ENCODE measurements around the gene FOSL2.
A peak's percentile ranks its signal among the peaks of the same experiment; 100 is the strongest.

FOSL2 gene

DNA sequence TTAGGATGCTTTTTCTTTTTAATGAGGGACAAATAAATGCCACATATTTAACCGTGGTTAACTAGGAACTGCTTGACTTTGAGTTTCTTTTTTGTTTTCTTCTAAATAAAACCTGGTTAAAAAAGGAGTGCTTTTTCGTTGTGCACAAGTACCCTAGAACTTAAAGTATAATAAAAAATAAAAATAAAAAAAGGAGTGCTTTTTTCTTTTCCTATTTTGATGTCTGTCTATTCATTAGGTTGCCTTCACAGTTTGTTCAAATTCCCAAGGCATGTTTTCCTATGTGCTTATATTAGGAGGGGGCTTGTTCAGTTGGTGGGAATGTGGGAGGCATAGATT lies 4.4 kb downstream of the FOSL2 start:
- no peak for DNase-seq

DNA sequence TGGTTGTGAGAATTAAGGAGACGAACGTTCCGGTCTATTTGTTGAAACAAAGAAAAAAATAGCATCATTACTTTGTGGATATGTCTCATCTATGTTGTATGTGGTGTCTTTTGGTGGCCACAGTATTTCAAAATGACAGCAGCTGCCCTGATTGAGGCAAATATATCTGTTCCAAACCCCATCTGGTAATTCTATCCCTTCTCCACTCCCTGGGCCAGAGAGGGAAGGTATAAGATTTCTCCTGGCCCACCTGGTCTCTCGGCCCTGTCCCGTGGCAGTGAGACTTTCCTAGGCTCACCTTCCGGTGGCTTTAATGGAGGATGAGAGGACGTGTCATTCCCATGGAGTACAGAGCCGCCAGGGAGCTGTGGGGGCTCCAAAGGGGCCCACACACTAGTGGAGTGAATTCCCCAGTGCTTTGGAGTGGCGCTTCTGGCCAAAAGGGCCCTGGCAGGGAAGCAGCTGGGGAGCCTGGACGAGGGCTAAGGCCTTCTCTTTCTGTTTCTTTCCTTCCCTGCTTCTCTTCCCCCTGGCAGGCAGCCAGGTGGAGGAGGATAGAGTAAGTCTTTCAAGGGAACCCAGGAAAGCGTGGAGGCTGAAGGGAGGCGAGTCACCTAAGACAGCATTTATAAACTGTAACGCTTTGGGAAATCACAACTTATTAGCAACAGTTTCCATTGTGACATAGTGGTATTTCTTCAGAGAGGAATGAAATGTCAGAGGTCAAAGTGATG lies 5.6 kb downstream of the FOSL2 start:
- no peak for DNase-seq

DNA sequence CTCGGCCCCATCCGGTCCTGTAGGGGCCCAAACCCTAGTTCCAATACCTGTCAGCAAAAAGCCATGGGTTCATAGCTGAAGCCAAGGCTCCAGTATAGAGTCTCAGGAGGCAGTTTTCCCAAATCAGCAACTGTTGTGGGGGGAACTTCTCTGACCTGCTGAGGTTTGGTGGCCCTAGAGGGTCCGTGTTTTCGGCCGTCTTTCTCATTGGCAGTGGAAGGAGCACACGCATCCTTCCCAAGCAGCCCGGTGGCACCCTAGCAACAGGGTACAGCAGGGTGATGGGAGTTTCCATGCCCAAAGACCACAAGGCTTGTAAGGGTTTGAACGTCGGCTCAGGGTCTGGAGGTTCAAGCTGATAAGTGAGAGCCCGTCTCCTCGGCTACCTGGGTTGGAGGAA lies 6.6 kb downstream of the FOSL2 start:
- no peak for DNase-seq

DNA sequence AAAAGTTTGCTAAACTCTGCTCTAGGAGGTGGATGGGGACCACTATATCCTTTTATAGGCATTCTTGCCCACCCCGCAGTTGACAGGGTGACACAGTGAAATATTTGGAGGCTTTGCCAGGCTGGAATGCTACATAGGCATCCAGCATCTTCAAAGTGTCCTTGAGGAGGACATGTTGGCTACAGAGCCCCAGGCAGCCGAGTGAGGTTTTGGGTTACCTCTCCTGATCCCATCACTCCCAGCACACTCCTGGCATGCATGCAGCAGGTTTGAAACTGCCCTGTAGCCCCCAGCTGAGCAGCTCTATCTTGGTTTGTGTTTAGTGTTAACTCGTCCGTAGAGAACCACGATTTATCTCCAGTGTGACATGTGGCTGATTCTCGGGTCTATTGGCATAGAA lies 7.3 kb downstream of the FOSL2 start:
- no peak for DNase-seq

DNA sequence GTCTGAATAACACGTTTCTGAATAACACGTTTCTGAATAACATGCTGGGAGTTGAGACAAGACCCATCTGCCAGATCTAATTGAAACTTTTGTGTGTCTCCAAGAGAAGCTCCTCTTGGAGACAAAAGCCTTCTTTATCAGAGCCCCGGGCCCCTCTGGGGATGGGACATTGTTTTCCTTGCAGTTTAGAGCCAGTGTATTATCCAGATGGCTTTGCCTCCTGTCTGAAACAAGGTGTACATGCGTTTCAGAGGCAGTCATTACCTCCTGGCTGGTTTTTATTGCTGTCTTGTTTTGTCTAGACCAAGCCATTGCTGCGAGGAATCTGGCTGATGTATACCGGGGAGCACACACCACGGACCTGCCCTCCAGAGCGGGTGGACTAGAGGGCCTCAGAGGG lies 7.8 kb downstream of the FOSL2 start:
- DNase-seq, result no peak

DNA sequence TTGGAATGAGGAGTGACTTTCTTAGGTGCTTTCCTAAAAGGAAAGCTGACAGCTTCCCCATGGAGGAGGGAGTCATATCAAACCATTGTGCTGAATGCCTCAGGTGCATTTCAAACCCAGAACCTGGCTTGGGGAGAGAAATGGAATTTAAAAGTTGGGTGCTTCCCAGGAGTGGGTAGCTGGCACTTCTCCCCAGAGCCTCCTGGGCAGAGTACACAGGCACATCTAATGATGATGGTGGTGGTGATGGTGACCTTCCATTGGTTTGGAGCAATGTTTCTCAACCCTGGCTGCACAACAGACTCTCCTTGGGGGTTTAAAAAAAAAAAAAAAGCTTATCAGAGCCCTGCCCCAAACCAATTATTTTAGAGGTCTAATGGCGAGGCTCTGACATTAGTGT lies 8.3 kb downstream of the FOSL2 start:
- no peak for DNase-seq

DNA sequence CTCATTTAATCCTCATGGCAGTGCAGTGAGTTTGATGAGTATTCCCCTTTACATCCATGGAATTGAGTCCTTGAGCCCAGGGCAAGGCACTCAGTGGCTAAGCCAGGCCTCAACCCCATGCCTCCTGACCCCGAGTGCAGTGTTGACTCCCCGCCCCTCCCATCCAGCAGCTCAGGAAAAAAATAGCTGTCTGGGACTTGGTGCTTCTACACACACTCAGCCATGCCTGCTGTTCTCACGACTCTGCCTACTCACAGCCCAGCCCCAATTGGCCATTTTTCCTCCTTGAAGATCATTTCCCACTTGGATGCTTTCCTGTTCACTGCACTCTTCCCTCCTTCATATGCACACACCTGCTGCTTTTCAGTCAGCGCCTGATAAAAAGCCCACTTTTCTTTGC lies 8.8 kb downstream of the FOSL2 start:
- no peak for DNase-seq

DNA sequence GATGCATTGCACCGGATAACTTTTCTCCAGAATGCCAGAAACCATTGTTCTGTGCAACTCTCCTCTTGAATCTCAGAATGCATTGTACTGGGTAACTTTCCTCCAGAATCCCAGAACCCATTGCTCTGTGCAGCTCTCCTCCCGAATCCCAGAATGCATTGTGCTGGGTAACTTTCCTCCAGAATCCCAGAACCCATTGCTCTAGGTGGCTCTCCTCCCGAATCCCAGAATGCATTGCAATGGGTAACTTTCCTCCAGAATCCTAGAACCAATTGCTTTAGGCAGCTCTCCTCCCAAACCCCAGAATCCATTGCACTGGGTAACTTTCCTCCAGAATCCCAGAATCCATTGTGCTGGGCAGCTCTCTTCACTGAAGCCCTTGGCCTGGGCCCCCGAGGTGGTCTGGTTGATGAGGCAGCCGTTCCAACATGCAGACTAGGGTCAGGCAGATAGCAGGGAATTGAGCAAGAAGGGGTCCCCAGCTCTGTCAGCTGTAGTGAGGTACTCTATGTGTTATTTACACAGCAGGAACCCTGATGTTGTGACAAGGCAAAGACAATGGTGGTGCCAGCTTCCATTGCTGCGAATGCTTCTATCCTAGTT lies 9.4 kb downstream of the FOSL2 start:
- no peak for DNase-seq

DNA sequence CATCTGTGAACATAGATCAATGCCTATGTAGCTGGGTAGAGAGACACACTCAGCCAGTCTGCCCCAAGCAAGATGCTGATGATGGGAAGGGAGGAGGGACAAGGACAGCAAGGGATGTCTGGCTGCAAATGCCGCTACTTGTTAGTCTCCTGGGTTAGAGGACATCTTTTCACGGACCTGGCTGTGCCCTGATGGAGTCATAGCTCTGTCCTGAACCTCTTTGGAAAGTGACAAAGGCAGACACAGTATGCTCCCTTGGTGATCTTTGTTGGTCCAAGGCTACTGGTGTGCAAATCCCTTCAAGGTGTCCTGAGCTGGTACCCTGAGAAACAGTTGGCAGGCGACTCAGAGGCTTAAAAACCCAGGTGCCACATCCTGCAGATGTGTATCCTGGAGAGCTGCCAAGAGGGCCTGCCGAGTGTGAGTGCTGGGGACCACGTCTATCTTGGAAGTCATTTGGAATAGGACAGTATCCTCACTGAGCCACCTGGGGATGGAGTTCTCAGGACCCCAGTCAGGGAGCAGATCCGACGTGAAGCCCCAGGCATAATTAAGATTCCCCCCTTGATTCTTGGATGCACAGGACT lies 10.8 kb downstream of the FOSL2 start:
- peak; percentile 79 for DNase-seq

DNA sequence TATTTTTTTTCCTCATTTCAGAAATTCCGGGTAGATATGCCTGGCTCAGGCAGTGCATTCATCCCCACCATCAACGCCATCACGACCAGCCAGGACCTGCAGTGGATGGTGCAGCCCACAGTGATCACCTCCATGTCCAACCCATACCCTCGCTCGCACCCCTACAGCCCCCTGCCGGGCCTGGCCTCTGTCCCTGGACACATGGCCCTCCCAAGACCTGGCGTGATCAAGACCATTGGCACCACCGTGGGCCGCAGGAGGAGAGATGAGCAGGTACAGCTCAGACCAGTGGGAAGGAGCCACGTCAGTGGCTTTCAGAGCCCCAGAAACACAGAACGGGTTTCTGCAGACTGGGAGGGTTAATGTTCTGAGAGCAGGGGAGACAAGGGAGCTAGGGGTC lies 11.4 kb downstream of the FOSL2 start:
- DNase-seq, result no peak

DNA sequence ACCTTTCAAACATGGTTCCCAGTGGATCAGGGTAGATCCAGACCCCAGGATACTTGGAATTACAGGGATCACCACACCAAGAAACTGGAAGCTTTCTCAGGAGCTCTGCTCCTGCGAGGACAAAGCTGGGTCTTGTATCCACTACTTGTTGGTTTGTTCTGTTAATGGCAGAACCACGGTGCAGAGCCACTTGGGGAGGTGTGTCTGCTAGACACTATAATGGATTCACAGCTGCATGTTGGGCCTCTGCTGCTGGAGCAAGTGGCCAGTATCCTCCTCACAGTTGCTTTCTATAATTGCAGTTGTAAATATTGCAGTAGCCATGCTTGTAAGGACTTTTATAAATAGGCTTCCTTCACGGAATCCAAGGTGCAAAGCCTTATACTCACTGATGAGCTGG lies 12.9 kb downstream of the FOSL2 start:
- DNase-seq, result no peak

DNA sequence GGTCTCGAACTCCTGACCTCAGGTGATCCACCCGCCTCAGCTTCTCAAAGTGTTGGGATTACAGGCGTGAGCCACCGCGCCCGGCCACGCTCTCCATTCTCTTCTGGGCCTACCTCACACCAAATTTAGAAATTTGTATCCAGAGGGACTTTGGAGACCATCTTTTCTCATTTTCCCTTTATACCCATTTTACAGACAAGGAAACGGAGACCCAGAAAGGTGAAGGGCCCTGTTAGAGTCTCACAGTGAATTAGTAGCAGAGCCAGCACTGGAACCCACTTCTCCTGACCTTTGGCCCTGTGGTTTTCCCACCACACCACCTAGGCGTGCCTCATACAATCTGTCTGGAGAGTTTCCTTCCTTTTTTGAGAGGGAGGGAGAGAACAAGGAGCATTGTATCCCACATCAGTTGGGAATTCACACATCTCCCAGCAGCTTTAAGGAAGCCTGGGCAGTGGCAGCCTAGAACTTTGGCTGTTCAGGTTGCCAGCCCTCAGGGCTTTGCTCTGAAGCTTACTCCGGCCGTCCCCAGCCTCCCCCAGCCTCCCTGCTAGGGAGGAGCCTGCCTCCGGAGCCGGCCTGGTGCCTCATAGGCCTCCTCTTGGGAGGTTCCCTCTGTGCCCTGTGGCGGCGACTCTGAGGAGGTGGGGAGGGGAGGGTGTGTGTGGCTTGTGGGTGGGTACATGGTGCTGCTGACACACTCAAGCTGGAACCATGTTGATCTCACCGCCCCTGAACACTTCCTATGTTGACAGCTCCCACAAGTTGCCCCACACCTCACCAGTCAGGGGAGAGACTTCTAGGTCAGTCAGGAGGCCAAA lies 13.8 kb downstream of the FOSL2 start:
- DNase-seq, result no peak

DNA sequence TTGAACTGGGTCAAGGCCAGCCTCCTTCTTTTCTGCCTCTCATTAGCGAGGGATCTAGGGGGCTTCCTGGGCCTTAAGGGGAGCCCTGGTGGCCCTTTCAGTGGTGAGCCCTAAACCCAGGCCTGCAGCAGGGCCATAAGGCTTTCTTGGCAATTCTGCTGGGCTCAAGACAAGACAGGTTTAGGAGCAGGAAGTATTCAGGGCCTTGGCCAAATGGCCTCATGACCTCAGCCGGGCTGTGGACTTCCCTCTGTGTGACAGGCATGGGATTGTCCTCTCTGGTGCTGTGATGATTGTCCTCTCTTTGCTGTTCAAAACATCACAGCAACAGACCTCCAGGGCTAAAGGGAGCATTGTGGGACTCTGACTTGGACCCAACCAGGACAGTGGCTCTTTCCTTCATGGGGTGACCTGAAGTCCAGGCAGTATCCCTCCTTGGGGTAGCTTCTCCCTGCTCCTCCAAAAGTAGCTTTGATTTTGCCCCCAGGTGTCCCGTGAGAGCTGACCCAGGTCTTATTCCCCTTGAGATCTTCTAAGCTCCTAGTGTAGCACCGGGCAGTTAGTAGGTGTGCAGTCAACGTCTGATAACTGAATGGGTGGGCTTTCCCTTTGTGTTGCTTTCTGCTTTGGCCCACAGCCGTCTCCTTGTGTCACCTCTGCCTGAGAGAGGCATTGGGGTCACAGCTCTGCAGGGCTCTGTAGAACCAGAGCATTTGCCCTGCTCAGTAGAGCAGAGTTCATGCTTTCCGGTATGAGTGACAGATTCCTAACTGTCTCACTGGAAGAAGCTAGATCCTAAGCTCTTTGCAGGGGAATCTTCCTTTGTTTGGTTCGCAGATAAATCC lies 14.7 kb downstream of the FOSL2 start:
- DNase-seq, result no peak

DNA sequence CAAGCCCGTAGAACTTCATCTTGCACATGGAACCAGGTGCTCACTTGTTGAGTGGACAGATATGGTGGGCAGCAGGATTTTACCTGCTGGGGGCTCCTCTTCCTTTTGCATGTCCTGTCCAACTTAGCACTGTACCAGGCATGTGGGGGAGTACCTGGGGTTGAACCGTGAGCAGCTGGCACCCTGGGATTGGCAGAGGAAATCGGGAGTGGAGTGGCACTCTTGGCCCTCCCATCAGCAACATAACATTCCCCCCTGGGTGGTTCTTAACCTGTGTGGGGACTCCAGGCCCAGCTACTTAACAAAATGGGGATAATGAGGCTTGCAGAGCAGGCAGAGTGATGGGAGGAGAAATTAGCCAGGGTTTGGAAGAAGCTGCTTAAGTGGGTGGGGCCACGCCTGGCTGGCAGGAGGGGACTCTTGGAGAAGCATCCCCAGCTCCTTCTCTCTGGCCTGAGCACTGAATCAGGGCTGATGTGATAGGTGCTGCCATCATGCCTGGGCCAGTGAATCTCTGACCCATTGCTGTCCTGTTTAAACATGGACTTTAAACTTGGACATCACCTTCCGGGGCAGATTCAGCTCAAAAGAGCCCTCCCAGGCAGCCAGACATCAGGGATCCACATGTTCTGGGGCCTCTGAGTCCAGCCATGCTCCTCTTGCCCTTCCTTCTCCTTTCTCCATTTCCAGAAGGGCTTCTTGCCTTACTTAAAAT lies 15.5 kb downstream of the FOSL2 start:
- no peak for DNase-seq

DNA sequence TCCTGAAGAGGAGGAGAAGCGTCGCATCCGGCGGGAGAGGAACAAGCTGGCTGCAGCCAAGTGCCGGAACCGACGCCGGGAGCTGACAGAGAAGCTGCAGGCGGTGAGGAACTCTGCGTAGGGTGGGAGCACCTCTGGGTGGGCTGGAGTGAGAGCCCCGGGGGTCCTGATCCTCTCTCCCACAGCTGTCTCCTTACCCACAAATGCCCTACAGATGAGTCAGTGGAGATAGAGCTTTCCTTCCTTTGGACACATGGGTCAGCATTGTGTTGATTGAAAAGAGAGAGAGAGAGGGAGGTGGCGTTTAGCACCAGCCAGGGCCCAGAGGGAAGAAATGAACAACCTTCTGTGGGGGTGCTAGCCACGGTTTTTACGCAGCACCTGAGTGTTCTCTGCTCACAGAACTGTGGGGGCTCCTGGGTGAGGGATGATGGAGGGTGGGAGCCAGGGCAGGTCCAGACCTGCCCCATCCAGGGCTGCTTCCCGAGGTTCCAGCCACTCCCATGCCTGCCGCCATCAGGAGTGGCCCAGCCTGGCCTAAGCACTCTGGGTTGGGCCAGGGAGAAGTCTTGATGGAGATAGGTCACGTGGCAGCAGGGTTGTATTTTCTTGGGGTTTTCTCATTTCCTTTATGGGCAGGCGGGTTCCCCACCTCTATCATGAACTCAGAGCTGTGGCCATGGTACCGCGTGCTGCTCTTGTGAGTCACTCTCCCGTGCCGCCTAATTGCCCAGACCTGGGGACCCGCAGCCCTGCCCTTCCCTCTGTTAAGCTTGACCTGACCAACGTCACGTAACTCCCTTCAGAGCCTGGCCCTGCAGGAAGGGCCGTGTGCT lies 16.3 kb downstream of the FOSL2 start:
- no peak for DNase-seq

DNA sequence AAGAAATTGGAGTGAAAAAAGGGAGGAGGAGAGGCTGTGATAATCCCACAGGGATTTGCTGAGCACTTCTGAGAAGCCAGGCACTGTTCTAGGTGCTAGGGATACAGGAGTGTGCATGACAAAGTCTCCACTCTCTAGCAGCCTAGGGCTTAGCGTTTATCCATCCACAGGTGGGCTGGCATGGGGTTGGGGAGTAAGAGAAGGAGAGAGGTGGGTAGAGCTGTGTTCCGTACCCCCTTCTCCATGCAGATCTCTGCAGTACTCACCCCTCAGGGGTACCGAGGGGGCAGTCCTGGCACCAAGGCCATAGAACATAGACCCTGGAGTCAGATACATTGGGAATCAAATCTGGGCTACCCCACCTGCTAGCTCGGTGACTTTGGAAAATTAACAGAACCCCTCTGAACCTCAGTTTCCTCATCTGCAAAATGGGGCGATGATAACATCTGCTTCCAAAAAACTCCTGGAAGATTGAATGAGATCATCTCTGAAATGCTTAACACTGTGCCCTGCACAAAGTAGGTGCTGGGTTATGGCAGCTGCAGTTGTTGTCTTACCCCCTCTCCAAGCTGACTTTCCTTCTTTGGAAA lies 18.6 kb downstream of the FOSL2 start:
- DNase-seq, result no peak

DNA sequence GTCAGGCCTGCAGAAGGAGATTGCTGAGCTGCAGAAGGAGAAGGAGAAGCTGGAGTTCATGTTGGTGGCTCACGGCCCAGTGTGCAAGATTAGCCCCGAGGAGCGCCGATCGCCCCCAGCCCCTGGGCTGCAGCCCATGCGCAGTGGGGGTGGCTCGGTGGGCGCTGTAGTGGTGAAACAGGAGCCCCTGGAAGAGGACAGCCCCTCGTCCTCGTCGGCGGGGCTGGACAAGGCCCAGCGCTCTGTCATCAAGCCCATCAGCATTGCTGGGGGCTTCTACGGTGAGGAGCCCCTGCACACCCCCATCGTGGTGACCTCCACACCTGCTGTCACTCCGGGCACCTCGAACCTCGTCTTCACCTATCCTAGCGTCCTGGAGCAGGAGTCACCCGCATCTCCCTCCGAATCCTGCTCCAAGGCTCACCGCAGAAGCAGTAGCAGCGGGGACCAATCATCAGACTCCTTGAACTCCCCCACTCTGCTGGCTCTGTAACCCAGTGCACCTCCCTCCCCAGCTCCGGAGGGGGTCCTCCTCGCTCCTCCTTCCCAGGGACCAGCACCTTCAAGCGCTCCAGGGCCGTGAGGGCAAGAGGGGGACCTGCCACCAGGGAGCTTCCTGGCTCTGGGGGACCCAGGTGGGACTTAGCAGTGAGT lies 19.4 kb downstream of the FOSL2 start:
- DNase-seq, result no peak

DNA sequence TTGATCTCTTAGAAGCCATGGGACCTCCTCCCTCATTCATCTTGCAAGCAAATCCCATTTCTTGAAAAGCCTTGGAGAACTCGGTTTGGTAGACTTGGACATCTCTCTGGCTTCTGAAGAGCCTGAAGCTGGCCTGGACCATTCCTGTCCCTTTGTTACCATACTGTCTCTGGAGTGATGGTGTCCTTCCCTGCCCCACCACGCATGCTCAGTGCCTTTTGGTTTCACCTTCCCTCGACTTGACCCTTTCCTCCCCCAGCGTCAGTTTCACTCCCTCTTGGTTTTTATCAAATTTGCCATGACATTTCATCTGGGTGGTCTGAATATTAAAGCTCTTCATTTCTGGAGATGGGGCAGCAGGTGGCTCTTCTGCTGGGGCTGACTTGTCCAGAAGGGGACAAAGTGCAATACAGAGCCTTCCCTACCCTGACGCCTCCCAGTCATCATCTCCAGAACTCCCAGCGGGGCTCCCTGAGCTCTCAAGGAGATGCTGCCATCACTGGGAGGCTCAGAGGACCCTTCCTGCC lies 20.0 kb downstream of the FOSL2 start:
- DNase-seq, result no peak

DNA sequence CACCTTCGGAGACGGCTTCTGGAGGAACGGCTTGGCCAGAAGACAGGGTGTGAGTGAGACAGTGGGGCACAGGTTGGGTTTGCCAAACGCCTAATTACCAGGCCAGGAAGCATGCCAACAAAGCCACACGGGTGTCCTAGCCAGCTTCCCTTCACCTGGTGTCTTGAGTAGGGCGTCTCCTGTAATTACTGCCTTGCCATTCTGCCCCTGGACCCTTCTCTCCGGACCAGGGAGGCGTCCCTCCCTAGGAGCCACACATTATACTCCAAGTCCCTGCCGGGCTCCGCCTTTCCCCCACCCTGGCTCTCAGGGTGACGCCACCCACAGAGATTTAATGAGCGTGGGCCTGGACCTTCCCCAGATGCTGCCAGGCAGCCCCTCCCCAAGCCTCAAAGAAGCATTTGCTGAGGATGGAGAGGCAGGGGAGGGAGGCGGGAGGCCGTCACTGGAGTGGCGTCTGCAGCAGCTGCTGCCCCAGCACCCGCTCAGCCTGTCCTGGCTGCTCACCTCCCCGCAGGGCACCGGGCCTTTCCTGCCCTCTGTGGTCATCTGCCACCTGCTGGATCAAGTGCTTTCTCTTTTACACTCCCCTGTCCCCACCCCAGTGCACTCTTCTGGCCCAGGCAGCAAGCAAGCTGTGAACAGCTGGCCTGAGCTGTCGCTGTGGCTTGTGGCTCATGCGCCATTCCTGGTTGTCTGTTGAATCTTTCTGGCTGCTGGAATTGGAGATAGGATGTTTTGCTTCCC lies 20.7 kb downstream of the FOSL2 start:
- peak; percentile 68 for DNase-seq
